GM12892 (cell line): ENCODE results near the gene UCHL3.
"Not testable (repeated sequence)": the region's sequence is repeated elsewhere in the genome, so short reads cannot be mapped to it uniquely, and the experiment has no call there.

Source experiments
- DNase-seq: peaks from one replicate; pipeline ENCODE4 v3.0.0; 2011; ENCODE audit not compliant: insufficient read length
- FAIRE-seq: peaks from 2 replicates; lab custom pipeline; 2011; peaks lifted over from hg19 to GRCh38; lab: Jason Lieb, UNC
- POLR2A ChIP-seq: IDR thresholded peaks from 2 replicates; pipeline ENCODE4 v1.6.1; 2011; ENCODE audit warnings: low read depth, low read length, control low read depth
- POLR2AphosphoS5 ChIP-seq: IDR thresholded peaks from 2 replicates; pipeline ENCODE4 v1.6.1; 2011; ENCODE audit warnings: low read depth, low read length, control low read depth
- TAF1 ChIP-seq: IDR thresholded peaks from 2 replicates; pipeline ENCODE4 v1.6.1; 2011; ENCODE audit warnings: low read depth, mild to moderate bottlenecking, control low read depth, low read length, borderline replicate concordance

UCHL3 gene

DNA sequence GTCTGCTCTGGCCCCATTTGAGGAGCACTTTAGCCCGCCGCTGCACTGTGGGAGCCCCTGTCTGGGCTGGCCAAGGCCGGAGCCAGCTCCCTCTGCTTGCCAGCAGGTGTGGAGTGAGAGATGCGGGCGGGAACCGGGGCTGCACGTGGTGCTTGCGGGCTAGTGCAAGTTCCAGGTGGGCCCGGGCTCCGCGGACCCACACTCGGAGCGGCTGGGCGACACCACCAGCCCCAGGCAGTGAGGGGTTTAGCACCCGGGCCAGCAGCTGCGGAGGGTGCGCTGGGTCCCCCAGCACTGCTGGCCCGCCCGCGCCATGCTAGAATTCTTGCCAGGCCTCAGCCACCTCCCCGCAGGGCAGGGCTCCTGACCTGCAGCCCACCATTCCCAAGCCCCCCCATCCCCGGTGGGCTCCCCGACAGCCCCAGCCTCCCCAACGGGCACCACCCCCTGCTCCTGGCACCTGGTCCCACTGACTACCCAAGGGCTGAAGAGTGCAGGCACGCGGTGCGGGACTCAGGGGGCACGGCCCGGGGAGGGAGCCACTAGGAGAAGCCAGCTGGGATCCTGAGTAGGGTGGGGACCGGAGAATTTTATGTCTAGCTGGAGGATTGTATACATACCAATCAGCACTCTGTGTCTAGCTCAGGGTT is 31.0 kb upstream of the UCHL3 start:
- no peak for FAIRE-seq
- no peak for TF ChIP-seq POLR2A
- no peak for TF ChIP-seq TAF1
- TF ChIP-seq POLR2AphosphoS5 = no peak
- DNase-seq = no peak

DNA sequence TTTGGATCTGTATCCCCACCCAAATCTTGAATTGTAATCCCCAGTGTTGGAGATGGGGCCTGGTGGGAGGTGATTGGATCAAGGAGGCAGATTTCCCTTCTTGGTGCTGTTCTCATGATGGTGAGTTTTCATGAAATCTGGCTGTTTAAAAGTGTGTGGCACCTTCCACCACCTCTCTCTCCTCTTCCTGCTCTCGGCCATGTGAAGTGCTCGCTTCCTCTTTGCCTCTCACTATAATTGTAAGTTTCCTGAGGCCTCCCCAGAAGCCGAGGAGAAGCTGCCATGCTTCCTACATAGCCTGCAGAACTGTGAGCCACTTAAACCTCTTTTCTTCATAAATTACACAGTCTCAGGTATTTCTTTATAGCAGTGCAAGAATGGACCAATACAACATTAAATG is 27.6 kb upstream of the UCHL3 start:
- peak; percentile 5 for FAIRE-seq
- no peak for TF ChIP-seq POLR2A
- TF ChIP-seq TAF1 = no peak
- no peak for TF ChIP-seq POLR2AphosphoS5
- DNase-seq = no peak

DNA sequence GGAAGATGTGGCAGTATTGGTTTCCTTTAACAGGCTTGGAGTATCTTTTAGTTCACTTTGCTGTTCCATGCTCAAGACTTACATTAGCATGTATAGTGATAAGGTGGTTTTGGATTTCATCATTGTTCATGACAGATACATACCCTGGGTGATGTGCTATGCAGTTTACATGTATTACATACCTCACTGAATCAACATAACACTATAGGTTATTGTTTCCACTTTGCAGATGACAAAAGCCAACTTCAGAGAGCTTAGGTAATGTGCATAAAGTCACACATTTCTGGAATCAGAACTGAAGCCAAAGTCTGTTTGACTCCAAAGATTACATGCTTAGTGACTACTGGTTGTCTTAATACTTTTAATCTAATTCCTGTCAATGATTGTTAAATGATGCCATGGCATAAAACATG is 19.0 kb upstream of the UCHL3 start:
- no peak for DNase-seq
- FAIRE-seq = peak; percentile 62
- TF ChIP-seq POLR2AphosphoS5 (no peak), TAF1 (no peak), POLR2A (no peak)

DNA sequence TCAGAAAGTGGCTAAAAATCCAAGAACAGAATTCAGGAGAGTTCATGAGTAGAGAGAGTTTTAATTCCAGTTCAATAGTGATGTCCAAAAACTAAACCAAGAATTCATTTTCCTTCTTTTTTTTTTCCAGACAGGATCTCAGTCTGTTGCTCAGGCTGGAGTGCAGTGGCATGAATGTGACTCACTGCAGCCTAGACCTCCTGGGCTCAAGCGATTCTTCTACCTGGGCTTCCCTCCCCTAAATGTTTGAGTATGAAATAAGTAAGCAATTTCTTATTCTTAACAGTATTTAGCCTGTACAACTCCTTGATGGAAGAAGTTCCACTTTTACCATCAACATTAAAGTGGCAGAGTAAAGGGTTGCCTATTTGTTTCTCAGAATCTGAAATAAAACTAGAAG is 15.7 kb upstream of the UCHL3 start:
- DNase-seq (no peak), FAIRE-seq (no peak)
- TF ChIP-seq POLR2AphosphoS5 = no peak
- TF ChIP-seq POLR2A = no peak
- no peak for TF ChIP-seq TAF1

- TF ChIP-seq TAF1 = peak; percentile 72
- TF ChIP-seq POLR2AphosphoS5 = peak; percentile 91
- peak; percentile 97 for TF ChIP-seq POLR2A
- DNase-seq = peak; percentile 79
- FAIRE-seq = peak; percentile 91
Measured at GRCh38 chr13:75537401-75538365, 11.9 kb upstream of the UCHL3 start, which contains the start of gene COMMD6. Gene COMMD6, minus strand, starts transcription at chr13:75537841. Its CDS starts 36 bp downstream, at chr13:75537805.

- DNase-seq = no peak
- no peak for TF ChIP-seq POLR2AphosphoS5
- no peak for TF ChIP-seq TAF1
- TF ChIP-seq POLR2A = no peak
- FAIRE-seq = no peak
Measured at GRCh38 chr13:75541287-75541686, 8.3 kb upstream of the UCHL3 start.

- FAIRE-seq = no peak
- no peak for DNase-seq
- TF ChIP-seq POLR2AphosphoS5 (no peak), POLR2A (no peak), TAF1 (no peak)
Measured at GRCh38 chr13:75541961-75542360, 7.6 kb upstream of the UCHL3 start.

- no peak for TF ChIP-seq POLR2AphosphoS5
- TF ChIP-seq POLR2A = no peak
- no peak for TF ChIP-seq TAF1
- no peak for FAIRE-seq
- no peak for DNase-seq
Measured at GRCh38 chr13:75544681-75545330, 4.8 kb upstream of the UCHL3 start.

- not testable (repeated sequence) for FAIRE-seq, DNase-seq
Measured at GRCh38 chr13:75545386-75545785, 4.2 kb upstream of the UCHL3 start.

- no peak for FAIRE-seq
- TF ChIP-seq POLR2A (no peak), TAF1 (no peak), POLR2AphosphoS5 (no peak)
Measured at GRCh38 chr13:75547917-75548316, 1.7 kb upstream of the UCHL3 start.

DNA sequence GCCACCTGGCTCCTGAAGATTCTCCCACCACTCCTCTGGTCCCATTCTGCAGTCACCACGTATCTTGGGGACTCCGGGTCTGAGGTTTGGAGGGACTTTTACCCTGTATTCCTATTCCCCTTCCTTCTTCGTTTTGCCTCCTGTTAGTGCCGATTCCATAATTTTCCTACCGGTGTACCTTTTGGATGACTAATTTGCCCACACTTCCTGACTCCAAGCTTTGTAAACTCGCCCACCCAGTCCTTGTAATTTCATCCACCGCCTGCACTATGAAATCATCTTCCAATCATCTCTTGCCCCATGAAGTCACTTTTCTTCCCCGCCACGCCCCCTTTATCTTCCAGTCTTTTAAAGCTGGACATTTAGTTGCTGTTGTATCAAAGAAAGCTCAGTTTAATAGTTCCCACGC is 572 bp downstream of the UCHL3 start:
- peak; percentile 74 for FAIRE-seq
- no peak for DNase-seq
- TF ChIP-seq TAF1 (no peak), POLR2AphosphoS5 (no peak), POLR2A (no peak)

More at GRCh38 chr13:75547917-75548316, 1.7 kb upstream of the UCHL3 start:
- no peak for DNase-seq

GRCh38 chr13:75554464-75554863 is 4.9 kb downstream of the UCHL3 start:
- TF ChIP-seq POLR2A (no peak), TAF1 (no peak), POLR2AphosphoS5 (no peak)
- FAIRE-seq = no peak
- no peak for DNase-seq
